IMR-90 (cell line): ENCODE measurements around the gene PPP6R1. TPM values are rescaled to one million over a fixed set of nuclear protein-coding genes. Genes with fewer than 3 reads are reported as not detected.
A peak's percentile ranks its signal among the peaks of the same experiment; 100 is the strongest.

ENCODE experiments used
- ATAC-seq: fragments of 200-7000 bp; cut with Tn5 transposase; 2 replicates; pipeline ENCODE4 v1.9.1; 2020; ENCODE audit warnings: low read depth, mild to moderate bottlenecking, moderate library complexity
- BruUV-seq: library from RNA; stranded (reverse); fragments of 400-500 nt; replicated peaks from 2 replicates; lab custom pipeline; 2021; lab: Mats Ljungman, UMichigan
- CTCF ChIA-PET: fragments of 300-600 bp; formaldehyde crosslinking; extraction: SDS; loops from one replicate; lab custom pipeline; 2021; ENCODE audit warnings: antibody characterized with exemption; lab: Yijun Ruan, JAX
- POLR2A ChIA-PET: fragments of 300-600 bp; sonication (Branson Sonifier 250); formaldehyde crosslinking; loops from one replicate; lab custom pipeline; 2022; ENCODE audit warnings: antibody characterized with exemption; ENCODE audit not compliant: unreplicated experiment; lab: Charles Lee
- DNase-seq: peaks from one replicate; pipeline ENCODE4 v3.0.0; 2013
- H2AFZ ChIP-seq: replicated peaks from 2 replicates; pipeline ENCODE3; 2013; ENCODE audit warnings: low read length, mild to moderate bottlenecking; ENCODE audit not compliant: poor library complexity
- H2AK5ac ChIP-seq: 2 replicates; pipeline ENCODE4 v1.6.1; 2013; ENCODE audit warnings: low read depth, low read length, inconsistent platforms
- H2AK9ac ChIP-seq: replicated peaks from 2 replicates; pipeline ENCODE3; 2013; ENCODE audit warnings: mild to moderate bottlenecking, low read depth, low read length, moderate library complexity; ENCODE audit not compliant: poor library complexity
- H2BK120ac ChIP-seq: 2 replicates; pipeline ENCODE4 v1.6.1; 2013; ENCODE audit warnings: low read depth, low read length, inconsistent platforms
- H2BK15ac ChIP-seq: 3 replicates; pipeline ENCODE4 v1.6.1; 2013; ENCODE audit warnings: low read depth, low read length, inconsistent platforms
- H2BK20ac ChIP-seq: 2 replicates; pipeline ENCODE4 v1.6.1; 2013; ENCODE audit warnings: low read depth, mild to moderate bottlenecking, inconsistent platforms, low read length, moderate library complexity
- H2BK5ac ChIP-seq: 2 replicates; pipeline ENCODE4 v1.6.1; 2013; ENCODE audit warnings: mild to moderate bottlenecking, low read depth, low read length, inconsistent platforms; ENCODE audit not compliant: poor library complexity, severe bottlenecking
- H3K14ac ChIP-seq: replicated peaks from 2 replicates; pipeline ENCODE4 v1.6.1; 2013; ENCODE audit warnings: low read depth, low read length, inconsistent platforms
- H3K18ac ChIP-seq: 2 replicates; pipeline ENCODE4 v1.6.1; 2013; ENCODE audit warnings: low read depth, low read length, control low read depth
- H3K23ac ChIP-seq: 2 replicates; pipeline ENCODE4 v1.6.1; 2013; ENCODE audit warnings: low read depth, low read length, inconsistent platforms
- H3K27ac ChIP-seq: 2 replicates; pipeline ENCODE4 v1.5.1; 2013; ENCODE audit warnings: mild to moderate bottlenecking, control low read depth, low read length; ENCODE audit not compliant: insufficient read depth
- H3K27me3 ChIP-seq: 2 replicates; pipeline ENCODE4 v1.6.1; 2013; ENCODE audit warnings: low read length; ENCODE audit not compliant: control insufficient read depth, insufficient read depth
- H3K36me3 ChIP-seq: 2 replicates; pipeline ENCODE4 v1.6.1; 2013; ENCODE audit warnings: low read length, mixed read lengths; ENCODE audit not compliant: control insufficient read depth, insufficient read depth
- H3K4ac ChIP-seq: 2 replicates; pipeline ENCODE4 v1.6.1; 2013; ENCODE audit warnings: low read depth, low read length, inconsistent platforms
- H3K4me1 ChIP-seq: 2 replicates; pipeline ENCODE4 v1.6.1; 2013; ENCODE audit warnings: low read length, mixed read lengths; ENCODE audit not compliant: control insufficient read depth, insufficient read depth
- H3K4me2 ChIP-seq: 2 replicates; pipeline ENCODE4 v1.6.1; 2013; ENCODE audit warnings: low read depth, mild to moderate bottlenecking, control low read depth, low read length, moderate library complexity
- H3K4me3 ChIP-seq: 2 replicates; pipeline ENCODE4 v1.5.1; 2013; ENCODE audit warnings: low read depth, mild to moderate bottlenecking, control low read depth, low read length, moderate library complexity; ENCODE audit not compliant: insufficient read depth
- H3K56ac ChIP-seq: 2 replicates; pipeline ENCODE4 v1.6.1; 2013; ENCODE audit warnings: low read length, inconsistent platforms; ENCODE audit not compliant: insufficient read depth; ENCODE audit errors: extremely low read depth
- H3K79me1 ChIP-seq, 2 experiments: 2 replicates each; pipeline ENCODE4 v1.6.1; 2013; ENCODE audit warnings: low read length in 2 of 2, inconsistent platforms in 1 of 2, low read depth in 1 of 2
- H3K9ac ChIP-seq: 2 replicates; pipeline ENCODE4 v1.6.1; 2013; ENCODE audit warnings: low read depth, low read length, control low read depth
- H3K9me1 ChIP-seq: 2 replicates; pipeline ENCODE4 v1.6.1; 2013; ENCODE audit warnings: low read length, inconsistent platforms; ENCODE audit not compliant: insufficient read depth
- H3K9me3 ChIP-seq: 2 replicates; pipeline ENCODE4 v1.6.1; 2013; ENCODE audit warnings: low read length; ENCODE audit not compliant: control insufficient read depth, insufficient read depth
- H4K20me1 ChIP-seq: 2 replicates; pipeline ENCODE4 v1.6.1; 2013; ENCODE audit warnings: low read length, inconsistent platforms; ENCODE audit not compliant: insufficient read depth
- H4K5ac ChIP-seq: 2 replicates; pipeline ENCODE4 v1.6.1; 2013; ENCODE audit warnings: mild to moderate bottlenecking, low read depth, low read length, control low read depth
- H4K8ac ChIP-seq, 2 experiments: 2 replicates each; pipeline ENCODE4 v1.6.1; 2013; ENCODE audit warnings: low read depth in 2 of 2, low read length in 2 of 2, control low read depth in 1 of 2, inconsistent platforms in 1 of 2
- H4K91ac ChIP-seq: 2 replicates; pipeline ENCODE4 v1.6.1; 2013; ENCODE audit warnings: low read depth, low read length, inconsistent platforms; ENCODE audit not compliant: insufficient read depth
- BHLHE40 ChIP-seq: fragments of 150-350 bp; IDR thresholded peaks from 2 replicates; pipeline ENCODE4 v1.6.1; 2016; ENCODE audit warnings: mild to moderate bottlenecking, low read depth, low read length
- CEBPB ChIP-seq: IDR thresholded peaks from 2 replicates; pipeline ENCODE4 v1.6.1; 2012; ENCODE audit warnings: low read depth, low read length, improper control_type of control experiment
- CTCF ChIP-seq: conservative IDR thresholded peaks from 2 replicates; pipeline ENCODE4 v1.5.1; 2012; ENCODE audit warnings: mild to moderate bottlenecking, low read depth, low read length, improper control_type of control experiment
- FOS ChIP-seq: fragments of 150-350 bp; IDR thresholded peaks from 2 replicates; pipeline ENCODE4 v1.6.1; 2016; ENCODE audit warnings: low read depth, low read length
- MAFK ChIP-seq: IDR thresholded peaks from 2 replicates; pipeline ENCODE4 v1.6.1; 2012; ENCODE audit warnings: low read depth, low read length, improper control_type of control experiment
- MAZ ChIP-seq: IDR thresholded peaks from 2 replicates; pipeline ENCODE4 v1.6.1; 2012; ENCODE audit warnings: low read depth, mild to moderate bottlenecking, low read length, improper control_type of control experiment, moderate library complexity, borderline replicate concordance
- MXI1 ChIP-seq: IDR thresholded peaks from 2 replicates; pipeline ENCODE4 v1.6.1; 2012; ENCODE audit warnings: low read depth, mild to moderate bottlenecking, low read length, moderate library complexity, borderline replicate concordance
- NFE2L2 ChIP-seq: fragments of 150-350 bp; IDR thresholded peaks from 2 replicates; pipeline ENCODE4 v1.6.1; 2016; ENCODE audit warnings: low read depth, mild to moderate bottlenecking, low read length
- POLR2A ChIP-seq: IDR thresholded peaks from 2 replicates; pipeline ENCODE4 v1.6.1; 2012; ENCODE audit warnings: mild to moderate bottlenecking, low read depth, low read length
- RAD21 ChIP-seq: IDR thresholded peaks from 2 replicates; pipeline ENCODE4 v1.6.1; 2012; ENCODE audit warnings: low read length, improper control_type of control experiment
- RFX5 ChIP-seq: IDR thresholded peaks from 2 replicates; pipeline ENCODE4 v1.8.0; 2012; ENCODE audit warnings: low read depth, mild to moderate bottlenecking, low read length, moderate library complexity
- SMC3 ChIP-seq: fragments of 150-350 bp; IDR thresholded peaks from 2 replicates; pipeline ENCODE4 v1.6.1; 2016; ENCODE audit warnings: low read depth, mild to moderate bottlenecking, antibody characterized with exemption, low read length, moderate library complexity
- USF2 ChIP-seq: fragments of 150-350 bp; IDR thresholded peaks from 2 replicates; pipeline ENCODE4 v1.6.1; 2017; ENCODE audit warnings: mild to moderate bottlenecking, antibody characterized with exemption, low read length, low read depth
- WGBS, 2 experiments: methylation state at CpG; one replicate each; pipeline versions ENCODE4 v1.1.5 to v1.1.7; 2013; ENCODE audit warnings: missing lambda C conversion rate in 2 of 2; ENCODE audit not compliant: insufficient read length in 1 of 2; ENCODE audit errors: extremely low coverage in 2 of 2; 5-methylcytosine and 5-hydroxymethylcytosine counted together
- dilution Hi-C: fragments of 300-500 bp; cut with HindIII; formaldehyde crosslinking; loops from one replicate; pipeline ENCODE4 v1.14.3; 2018; ENCODE audit warnings: low sequenced_read_pairs; ENCODE audit not compliant: unreplicated experiment
- in situ Hi-C: fragments of 300-500 bp; cut with MboI; formaldehyde crosslinking; loops from 3 replicates; pipeline ENCODE4 v1.14.3; 2019; ENCODE audit warnings: low sequenced_read_pairs, inconsistent platforms, mixed read lengths
- intact Hi-C: fragments of 100-400 bp; cut with micrococcal nuclease; formaldehyde crosslinking; loops from 2 replicates; pipeline ENCODE4 v1.10.0; 2022
- polyA plus RNA-seq, 3 experiments: library from polyadenylated mRNA; depleted of rRNA; stranded (reverse); fragments of >200 nt; gene quantifications; 2 replicates each; pipeline ENCODE4 v1.2.3, GENCODE V29; 2012; ENCODE audit warnings: low replicate concordance in 1 of 3
- total RNA-seq: library from RNA; depleted of rRNA; stranded (reverse); fragments of >200 nt; gene quantifications from 2 replicates; pipeline ENCODE4 v1.2.3, GENCODE V29; 2012

PPP6R1 gene
- total and polyA plus RNA-seq, 2 of the 4 experiments (the other 2 are of a cell fraction): 19.9 to 50.2 TPM

- H3K23ac ChIP-seq: 0 out of 2 replicates have a peak overlapping the region, but pooled peaks have one; percentile 21
- H3K9me1 ChIP-seq: peaks cover 10% of the 10 kb centered on the region
- no peak overlapping the region for H3K56ac ChIP-seq
- no peaks in the 10 kb centered on the region for H3K27me3 ChIP-seq
- H3K9ac ChIP-seq: no peak overlapping the region
- H3K36me3 ChIP-seq: peaks cover 17% of the 10 kb centered on the region
- H3K4me3 ChIP-seq: no peak overlapping the region
- no peak overlapping the region for H2AK9ac ChIP-seq
- no peak overlapping the region for H3K27ac ChIP-seq
- no peak overlapping the region for H4K91ac ChIP-seq
- no peak overlapping the region for H2BK15ac ChIP-seq
- DNase-seq (no peak), ATAC-seq (no peak)
- H3K4me2 ChIP-seq: 0 out of 2 replicates have a peak overlapping the region, but pooled peaks have one; percentile 91
- dilution Hi-C loops: no loop called here
- TF ChIP-seq USF2 (no peak), MXI1 (no peak), CEBPB (no peak), CTCF (no peak), RFX5 (no peak), POLR2A (no peak), FOS (no peak), SMC3 (no peak), BHLHE40 (no peak), NFE2L2 (no peak), MAZ (no peak), RAD21 (no peak), MAFK (no peak)
- no peak overlapping the region for H2BK20ac ChIP-seq
- H3K4ac ChIP-seq: no peak overlapping the region
- in situ Hi-C loops: loop anchor here (25.0 kb wide), 1 partner anchor 359 kb away; the partner anchor contains the start of genes CCDC106, ZNF580 and ZNF581
- no peaks in the 10 kb centered on the region for H3K9me3 ChIP-seq
- no TSS peak for BruUV-seq
- no peak overlapping the region for H4K8ac ChIP-seq
- H3K14ac ChIP-seq: no peak overlapping the region
- POLR2A ChIA-PET: no interaction called here
- H3K4me1 ChIP-seq: peaks cover 13% of the 10 kb centered on the region; the same call in 1 of the 2 replicates
- CTCF ChIA-PET: no interaction called here
- no peak overlapping the region for H3K18ac ChIP-seq
- WGBS, 2 experiments: 90% methylated on average over 6 of the region's 13 CpGs; no CpG with 5 or more reads in 1 of the 2 experiments
- no peaks in the 10 kb centered on the region; the same call in 1 of the 2 replicates for H4K20me1 ChIP-seq
- no peak overlapping the region for H2BK5ac ChIP-seq
- H4K5ac ChIP-seq: no peak overlapping the region
- H2AK5ac ChIP-seq: 0 out of 2 replicates have a peak overlapping the region, but pooled peaks have one; percentile 81
- H3K79me1 ChIP-seq: peaks cover 2 to 22% of the 10 kb centered on the region in 2 experiments; a peak in 3 of 4 replicates
- intact Hi-C loops: no loop called here
- no peak overlapping the region for H2BK120ac ChIP-seq
- no peak overlapping the region for H2AFZ ChIP-seq
These were observed 19.7 kb upstream of the PPP6R1 start for GRCh38 chr19:55278391-55279135.
